GM19455 (cell line): Measurements from ENCODE around the gene ENAH.
"Not testable (repeated sequence)": the region's sequence is repeated elsewhere in the genome, so short reads cannot be mapped to it uniquely, and the experiment has no call there.

Experiments used
- ATAC-seq: cut with Tn5 transposase; IDR thresholded peaks from one replicate; pipeline ENCODE4 v1.9.1; 2021; ENCODE audit not compliant: unreplicated experiment

ENAH gene

DNA sequence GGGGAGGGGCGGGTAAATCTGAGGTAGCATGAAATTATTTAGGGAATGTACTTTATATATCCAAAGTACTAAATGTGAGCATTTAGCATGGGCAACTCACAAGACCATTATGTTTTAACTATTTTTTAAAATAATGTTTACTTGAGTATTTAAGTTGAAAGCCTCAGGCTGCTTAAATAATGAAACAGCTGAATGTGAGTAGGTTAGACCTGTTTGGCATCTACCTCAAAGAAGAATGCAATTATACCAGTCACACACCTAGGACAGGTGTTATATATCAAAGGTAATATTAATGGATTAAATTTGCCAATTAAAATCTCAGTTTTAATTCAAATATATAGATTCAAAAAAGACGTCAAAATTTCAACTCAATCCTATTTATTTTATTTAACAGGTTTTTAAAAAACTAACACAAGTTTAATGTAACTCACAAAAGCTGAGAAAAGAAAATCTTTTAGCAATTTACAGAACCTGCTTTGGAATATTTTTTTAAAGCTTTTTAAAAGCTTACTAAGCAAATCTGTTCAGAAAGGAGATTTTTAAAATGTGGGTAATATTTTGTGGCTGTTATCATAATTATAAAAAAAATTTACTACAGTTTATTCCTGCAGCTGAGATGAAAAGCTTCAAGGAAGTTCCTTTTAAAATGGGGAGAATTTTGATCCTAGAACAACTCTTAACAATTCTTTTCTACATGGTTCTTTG is 120.5 kb downstream of the ENAH start:
- ATAC-seq = no peak

DNA sequence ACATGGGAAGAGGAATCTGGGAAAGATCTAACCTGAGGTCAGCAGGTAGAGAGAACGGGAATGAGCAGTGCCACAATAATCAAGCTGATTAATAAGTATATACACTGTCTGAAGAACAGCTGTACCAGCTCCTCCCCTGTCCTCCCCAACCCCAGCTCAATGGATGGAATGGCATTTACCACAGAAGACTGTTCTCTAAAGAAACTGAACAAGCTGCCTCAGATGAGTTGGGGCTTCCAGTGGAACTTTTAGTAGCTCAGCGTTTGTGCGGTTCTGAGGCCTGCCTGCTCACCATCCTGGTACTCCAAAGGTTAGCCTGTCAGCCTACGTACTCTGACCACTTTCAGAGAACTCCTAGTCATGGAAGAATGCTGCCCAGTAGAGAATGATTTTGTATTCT is 123.2 kb downstream of the ENAH start:
- ATAC-seq = no peak

DNA sequence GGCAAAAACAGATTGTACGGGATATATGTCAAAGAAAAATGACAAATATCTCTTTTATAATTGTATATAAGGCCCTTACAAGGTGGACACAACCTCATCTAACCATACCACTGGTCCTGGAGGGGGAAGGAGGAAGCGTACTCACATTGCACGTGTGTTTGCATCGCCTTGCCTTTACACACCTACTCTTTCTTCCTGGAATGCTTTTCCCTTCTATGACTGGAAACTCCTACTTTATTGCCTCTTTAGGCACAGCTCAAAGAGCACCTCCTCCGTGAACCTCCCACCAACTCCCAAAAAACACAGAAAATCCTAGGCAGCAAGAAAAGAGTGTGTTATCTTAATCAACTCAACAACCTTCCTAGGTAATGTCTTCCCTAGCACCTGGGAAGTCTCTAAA is 125.3 kb downstream of the ENAH start:
- ATAC-seq = no peak

DNA sequence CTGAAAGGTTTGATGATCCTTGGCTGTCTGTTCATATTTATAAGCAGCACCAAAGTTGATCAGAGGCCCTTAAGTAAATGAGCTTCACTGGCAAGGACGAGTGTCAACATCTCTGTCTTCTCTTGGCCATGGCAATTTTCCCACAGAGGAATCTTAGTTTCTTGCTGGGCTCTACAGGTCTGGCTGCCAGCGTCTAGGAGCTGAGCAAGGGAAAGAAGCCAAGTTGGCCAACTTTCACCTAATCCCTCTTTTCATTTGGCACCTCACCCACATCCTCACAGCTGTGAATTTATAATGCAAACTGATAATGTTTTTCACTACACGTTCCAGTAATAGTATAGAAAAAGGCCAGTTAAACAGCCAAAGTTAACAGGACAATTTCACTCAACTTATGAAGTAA is 126.0 kb downstream of the ENAH start:
- no peak for ATAC-seq

DNA sequence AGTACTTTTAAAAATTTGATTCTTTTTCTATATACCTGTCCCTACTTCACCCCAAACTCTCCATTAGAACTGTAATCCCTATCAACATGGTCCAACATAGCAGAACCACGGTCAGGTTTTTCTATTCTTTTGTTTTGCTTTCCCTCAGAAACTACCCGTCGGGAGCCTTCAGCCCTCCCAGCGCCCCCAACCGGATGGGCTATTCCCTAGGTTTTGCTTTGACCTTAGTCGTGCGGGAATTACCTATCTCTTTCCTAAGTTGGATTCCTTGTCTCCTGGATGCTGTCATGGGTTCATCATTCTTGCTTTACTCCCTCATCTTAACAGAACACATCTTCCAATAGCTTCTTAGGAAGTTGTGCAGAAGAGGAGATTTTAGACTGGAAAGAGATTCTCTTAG is 127.5 kb downstream of the ENAH start:
- ATAC-seq = no peak

DNA sequence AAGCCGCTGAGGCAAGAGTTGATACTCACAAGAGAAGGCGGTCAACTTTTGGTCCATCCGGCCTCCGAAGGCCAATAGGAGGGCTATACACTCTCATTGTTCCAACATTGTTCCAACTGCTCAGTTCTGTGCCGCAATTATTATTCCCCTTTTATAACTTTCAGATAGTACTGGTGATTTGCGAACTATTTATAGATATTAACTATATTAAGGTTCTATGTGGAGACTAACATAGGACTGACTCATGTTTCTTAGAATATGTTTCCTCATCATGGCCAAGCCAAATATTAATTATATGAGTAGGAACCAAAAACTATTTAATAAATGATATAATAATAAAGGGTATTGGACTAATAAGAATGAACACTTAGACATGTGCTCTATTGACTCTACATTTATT is 128.4 kb downstream of the ENAH start:
- ATAC-seq = no peak

DNA sequence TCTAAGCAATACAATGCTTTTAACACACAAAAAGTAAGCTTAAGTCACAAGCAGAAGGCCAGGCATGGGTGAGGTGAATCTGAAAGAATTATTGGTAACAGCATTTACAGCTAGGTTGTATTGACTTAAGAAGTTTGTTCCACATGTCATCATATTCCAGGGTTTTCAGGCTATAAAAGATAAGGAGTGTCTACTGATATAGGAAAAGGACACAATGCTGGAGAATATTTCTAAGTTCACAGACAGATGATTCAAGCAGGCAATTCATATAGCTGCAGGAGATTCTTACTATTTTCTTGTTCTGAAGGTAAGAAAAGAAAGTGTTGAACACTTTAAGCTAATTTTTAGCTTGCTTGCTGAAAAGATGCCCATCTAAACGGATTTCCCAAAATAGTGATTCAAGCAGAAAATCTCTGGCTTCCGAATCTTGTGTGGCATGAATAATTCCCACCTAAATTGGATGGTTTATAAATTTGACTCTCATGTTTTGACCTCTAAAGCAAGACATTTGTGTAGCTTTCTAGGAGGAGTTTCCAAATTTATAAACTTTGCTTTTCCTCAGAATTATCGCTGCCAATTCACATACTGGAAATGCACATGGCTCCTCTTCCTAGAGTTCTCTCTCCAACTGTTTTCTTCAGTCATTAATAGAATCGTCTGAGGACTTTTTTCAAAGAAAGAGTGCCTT is 129.5 kb downstream of the ENAH start:
- ATAC-seq = no peak

DNA sequence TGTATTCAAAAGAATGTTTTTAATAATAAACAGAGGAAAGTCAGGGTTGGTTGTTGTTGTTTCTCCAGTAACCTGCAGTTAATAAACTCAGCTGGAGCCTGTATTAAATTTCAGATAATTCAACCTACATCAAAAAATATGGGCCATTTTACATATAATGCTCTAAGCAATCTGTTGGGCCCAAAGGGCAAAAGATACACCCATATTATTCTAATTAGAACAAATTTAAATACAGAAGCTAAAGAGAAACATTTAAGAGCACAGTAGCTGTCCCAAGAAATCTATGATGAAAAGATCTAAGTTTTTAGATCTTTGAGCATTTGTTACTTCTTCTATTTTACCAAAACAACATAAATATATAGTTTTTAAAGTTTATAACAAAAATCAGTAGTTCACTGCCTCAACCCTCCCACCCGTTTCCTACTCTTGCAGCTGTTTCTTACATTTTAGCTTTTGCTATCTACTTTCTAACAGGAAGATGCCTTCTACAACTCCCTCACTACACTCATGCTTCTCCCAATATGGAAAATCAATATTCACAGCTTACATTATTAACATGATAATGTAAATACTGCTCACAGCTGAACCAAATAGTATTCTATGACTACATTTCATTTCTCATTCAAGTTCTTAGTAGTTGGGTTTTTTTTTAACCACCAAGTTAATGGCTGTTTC is 130.2 kb downstream of the ENAH start:
- no peak for ATAC-seq

DNA sequence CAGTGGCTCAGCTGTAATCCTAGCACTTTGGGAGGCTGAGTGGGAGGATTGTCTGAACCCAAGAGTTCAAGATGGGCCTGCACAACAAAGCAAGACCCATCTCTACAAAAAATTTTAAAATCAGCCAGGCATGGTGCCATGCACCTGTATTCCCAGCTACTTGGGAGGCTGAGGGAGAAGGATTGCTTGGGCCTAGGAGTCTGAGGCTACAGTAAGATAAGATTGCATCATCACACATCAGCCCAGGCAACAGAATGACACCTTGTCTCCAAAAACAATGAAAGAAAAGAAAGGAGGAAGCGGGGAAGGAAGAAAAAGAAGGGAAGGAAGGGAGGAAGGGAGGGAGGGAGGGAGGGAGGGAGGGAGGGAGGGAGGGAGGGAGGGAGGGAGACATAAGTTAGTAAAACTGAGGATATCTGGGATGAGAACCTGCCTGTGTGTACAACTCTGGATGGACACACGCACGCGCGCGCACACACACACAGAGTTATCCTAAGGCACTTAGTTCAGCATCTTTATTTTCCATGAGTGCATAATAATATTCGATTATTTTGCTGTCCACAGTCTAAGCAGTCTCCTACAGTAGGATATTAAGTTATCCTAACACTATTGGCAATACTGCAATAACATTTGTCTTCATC is 132.2 kb downstream of the ENAH start:
- no peak for ATAC-seq

DNA sequence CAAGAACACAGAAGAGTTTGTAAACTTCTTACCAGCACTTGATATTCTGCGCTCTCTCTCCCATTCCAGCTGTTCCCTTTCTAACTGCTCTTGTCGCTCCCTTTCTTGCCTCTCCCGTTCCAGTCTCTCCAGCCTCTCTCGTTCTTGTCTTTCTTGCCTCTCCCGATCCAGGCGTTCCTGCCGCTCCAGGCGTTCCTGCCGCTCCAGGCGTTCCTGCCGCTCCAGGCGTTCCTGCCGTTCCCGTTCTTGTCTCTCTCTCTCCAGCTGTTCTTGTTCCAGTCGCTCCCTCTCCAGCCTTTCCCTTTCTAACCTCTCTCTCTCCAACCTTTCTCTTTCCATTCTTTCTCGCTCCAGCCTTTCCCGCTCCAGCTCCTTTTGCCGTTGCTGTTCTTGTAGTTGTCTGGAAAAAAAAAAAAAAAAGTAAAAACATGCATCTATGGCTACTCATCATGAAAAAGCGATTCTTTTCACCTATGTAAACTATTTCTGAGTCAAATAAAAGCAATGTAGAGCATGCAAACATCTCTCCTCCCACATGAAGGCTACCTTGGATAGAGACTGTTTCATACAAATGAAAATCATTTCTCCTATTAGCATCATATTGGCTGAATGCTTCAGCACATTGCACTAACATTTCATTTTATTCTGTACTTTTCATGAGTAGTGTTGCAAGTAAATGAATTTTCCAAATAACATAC is 133.6 kb downstream of the ENAH start:
- ATAC-seq = no peak

DNA sequence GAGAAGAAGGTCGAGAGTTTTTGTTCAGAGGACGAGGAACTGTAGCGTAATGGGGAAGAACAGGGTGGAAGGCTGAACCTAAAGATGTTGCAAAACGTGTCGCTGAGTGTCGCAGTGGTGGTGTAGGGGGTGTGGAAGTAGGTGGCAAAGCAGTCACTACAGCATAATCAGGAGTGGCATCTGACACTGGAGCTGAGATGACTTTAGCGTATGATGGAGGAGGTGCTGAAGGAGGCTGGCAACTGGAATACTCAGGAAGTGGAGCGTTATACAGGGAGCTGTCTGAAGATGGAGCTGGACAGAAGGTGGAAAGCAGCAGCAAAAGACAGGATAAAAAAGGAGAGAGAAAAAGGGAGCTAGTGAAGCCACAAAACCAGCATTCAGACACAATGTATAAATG is 135.2 kb downstream of the ENAH start:
- ATAC-seq = no peak

DNA sequence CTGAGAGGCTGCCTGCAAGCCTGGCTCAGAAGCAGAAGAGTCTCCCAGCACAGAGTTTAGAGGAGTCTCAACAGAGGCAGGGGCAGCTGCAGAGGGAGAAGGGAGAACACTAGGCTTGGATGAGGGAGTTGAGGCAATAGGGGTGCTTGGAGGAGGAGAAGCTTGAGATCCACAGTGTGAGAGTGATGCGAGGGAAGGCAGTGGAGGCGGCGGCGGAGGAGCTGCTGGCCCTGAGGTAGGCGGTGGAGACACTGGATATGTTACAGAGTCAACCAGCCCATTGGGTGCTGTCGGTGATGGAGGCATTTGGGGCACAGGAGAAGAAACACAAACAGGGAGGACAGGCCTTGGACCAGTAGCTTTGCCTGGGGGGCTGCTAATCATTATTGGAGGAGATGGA is 135.7 kb downstream of the ENAH start:
- ATAC-seq = no peak

DNA sequence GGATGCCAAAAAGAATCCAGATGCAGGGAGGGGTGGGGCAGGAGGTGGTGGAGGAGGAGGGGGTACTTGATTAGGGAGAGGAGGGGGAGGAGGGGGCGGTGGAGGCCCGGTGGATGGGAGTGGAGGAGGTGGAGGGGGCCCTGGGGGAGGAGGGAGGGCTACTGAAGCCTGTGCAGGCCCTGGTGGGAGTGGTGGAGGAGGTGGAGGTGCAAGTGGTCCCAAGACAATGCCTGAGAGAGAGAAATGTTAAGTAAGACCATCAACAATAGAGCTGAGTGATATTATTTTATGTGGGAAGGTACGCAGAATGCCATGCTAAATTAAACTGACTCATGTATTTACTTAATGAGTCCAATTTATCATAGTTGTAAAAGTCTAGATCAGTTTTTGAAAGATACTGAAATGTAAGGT is 138.2 kb downstream of the ENAH start:
- no peak for ATAC-seq

DNA sequence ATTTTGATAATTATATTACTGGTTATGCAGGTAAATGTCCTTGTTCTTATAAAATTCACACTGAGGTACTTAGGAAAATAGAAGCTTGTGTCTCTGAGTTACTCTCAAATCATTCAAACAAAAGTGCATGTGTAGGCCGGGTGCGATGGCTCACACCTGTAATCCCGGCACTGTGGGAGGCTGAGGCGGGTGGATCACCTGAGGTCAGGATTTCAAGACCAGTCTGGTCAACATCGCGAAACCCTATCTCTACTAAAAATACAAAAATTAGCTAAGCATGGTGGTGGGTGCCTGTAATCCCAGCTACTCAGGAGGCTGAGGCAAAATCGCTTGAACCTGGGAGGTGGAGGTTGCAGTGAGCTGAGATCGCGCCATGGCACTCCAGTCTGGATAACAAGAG is 139.3 kb downstream of the ENAH start:
- ATAC-seq = not testable (repeated sequence)

DNA sequence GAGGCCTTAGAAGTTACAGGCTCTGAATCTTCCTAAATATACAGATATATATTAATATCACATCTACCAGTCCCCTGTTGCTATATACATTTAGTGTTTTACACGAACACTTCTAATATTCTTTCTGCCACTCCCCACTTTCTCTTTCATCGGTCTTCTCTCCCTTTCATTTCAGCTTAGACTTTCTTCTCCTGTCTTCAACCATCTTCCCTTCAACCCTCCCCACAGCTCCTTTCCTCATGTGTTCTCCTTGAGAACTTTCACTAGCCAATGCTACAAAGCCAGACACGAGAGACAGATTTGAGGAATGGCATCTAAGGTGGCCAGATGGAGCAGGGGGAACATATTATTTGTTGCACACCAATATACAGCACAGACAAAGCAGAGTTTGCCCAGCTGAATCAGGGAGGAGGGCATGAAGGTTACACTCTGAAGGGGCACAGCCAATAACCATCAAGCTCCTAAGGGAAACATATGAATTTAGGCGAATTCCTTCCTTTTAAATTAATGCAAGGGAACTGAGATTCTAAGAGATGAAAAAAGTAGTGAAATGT is 141.0 kb downstream of the ENAH start:
- no peak for ATAC-seq

DNA sequence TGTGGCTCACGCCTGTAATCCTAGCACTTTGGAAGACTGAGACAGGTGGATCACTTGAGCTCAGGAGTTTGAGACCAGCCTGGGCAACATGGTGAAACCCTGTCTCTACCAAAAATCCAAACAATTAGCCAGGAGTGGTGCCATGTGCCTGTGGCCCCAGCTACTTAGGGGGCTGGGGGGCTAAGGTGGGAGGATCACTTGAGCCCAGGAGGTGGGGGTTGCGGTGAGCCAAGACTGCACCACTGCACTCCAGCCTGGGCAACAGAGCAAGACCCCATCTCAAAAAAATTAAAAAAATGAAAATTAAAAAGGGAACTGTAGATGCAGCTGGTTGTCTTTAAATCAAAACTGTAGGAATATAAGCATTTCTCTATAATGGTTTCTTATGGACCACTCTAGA is 142.2 kb downstream of the ENAH start:
- not testable (repeated sequence) for ATAC-seq

DNA sequence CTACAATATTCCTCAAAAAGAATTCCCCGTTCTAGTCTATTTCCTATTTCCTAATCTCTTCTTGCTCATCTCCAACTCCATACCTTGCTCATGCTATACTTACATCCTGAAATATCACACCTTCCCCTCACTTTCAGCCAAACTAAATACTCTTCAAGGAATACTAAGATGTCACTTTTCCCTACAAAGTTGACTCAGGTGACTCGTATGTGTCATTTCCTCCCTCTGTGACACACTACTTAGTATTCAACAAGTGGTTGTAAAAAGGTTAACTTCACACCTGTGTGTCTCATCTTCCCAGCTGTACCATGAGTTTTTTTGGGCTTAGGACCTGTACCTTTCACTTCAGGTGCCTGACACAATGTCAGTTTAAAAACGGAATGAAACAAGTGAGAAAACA is 143.2 kb downstream of the ENAH start:
- no peak for ATAC-seq

DNA sequence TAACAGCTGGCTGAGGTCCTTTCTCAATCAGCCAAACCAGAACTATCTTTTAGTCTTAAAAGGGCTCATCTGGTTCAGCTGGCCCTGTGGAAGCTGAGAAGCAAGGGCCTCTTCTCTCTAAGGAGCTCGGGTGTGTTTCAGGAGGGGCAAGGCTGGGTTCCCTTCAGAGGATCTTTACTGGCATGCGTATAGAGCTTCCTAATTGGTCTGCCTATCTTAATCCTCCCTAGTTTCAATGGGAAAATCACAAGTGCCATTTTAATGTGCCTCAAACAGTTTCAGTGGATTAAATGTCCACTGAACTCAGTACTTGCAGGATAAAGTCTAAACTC is 143.6 kb downstream of the ENAH start:
- ATAC-seq = no peak

DNA sequence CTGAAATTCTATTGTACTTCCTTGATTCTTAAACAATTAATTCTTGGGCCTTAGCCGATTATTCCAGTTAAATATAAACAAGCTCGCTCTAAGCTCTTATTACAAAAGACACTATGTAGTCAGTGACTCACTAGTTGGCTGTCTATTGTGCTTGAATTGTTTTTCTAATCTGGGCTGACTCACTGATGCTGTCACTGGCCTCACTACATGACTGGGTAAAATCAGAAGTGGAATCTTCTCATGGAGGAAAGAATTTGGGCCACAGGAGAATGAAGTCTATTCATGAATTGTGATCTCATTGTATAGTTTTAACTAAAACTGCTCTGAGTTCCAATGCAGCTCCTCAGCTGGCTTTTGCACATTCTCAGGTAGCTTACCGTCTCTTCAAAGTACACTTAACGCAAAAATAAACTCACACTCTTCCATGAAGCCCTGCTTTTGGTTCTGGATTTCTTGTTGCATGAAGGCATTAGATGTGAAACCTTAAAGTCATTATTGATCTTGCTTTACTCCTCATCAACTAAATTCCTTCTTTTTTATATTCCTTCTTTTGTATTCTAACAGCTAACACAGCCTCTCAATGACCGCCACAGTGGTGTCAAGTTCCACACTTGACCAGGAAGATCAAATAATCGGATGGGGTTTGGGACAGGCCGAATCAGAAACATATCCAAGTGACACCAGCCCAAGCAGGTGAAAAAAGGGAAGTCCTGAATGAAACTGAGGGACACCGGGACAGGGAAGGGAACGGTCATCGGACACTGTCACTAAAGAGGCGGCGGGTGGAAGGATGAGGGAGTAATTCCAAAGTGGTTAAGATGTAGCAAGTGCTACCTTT is 144.2 kb downstream of the ENAH start:
- ATAC-seq = no peak

DNA sequence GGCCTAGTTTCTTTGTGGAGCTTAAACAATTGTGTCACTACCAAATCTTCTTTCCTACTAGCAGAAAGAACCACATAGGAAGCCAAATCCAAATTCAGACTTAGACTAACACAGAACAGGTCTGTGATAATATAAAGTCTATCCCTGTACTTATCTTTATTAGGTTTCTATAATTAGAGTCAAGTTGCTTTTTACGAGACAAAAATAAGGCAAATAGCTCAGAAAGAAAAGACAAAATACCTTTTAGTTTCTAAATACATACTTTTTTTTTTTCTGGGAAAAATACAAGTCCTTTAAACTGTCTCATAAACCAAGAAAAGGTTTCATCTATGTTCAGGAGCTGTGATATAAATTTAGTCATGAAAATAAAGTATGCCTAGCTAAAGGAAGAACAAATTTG is 146.2 kb downstream of the ENAH start:
- no peak for ATAC-seq
